ENCODE data around the gene SMPDL3A. TPM values are rescaled to one million over a fixed set of nuclear protein-coding genes. Genes with fewer than 3 reads are reported as not detected.

Gene SMPDL3A
- total and polyA plus RNA-seq, 2 of the 13 experiments (the other 11 are each of a cell fraction or from before 2014, with no cell fraction given): 7.8 to 17.3 TPM

- BruUV-seq (replicated peaks): no TSS peak
- in situ Hi-C loops (cut with HindIII; ENCODE audit: extremely low pct_ligation_motif_present, low pct_unique_long_range_greater_than_20kb) (no loop called here), intact Hi-C loops (cut with micrococcal nuclease; ENCODE audit: unreplicated experiment) (no loop called here)
- no peaks in the 10 kb centered on the region for H3K36me3 ChIP-seq (replicated peaks in 1 of 2; ENCODE audit: control insufficient read depth in 1 of 2, insufficient read depth in 2 of 2, low read length in 2 of 2)
- no peaks in the 10 kb centered on the region for H3K4me1 ChIP-seq (ENCODE audit: insufficient read depth, low read length)
- ATAC-seq (no peak), FAIRE-seq (no peak), DNase-seq (ENCODE audit: low spot score) (no peak)
- H3K9me3 ChIP-seq (ENCODE audit: low read length): no peaks in the 10 kb centered on the region
- H3K79me2 ChIP-seq (ENCODE audit: insufficient read depth, low read length): no peaks in the 10 kb centered on the region
- no peak overlapping the region for H3K27ac ChIP-seq (ENCODE audit: extremely low read length, insufficient read depth, low read length)
- TF ChIP-seq REPIN1 (CRISPR knock-in tag; IDR thresholded peaks at IDR 0.05; ENCODE audit: borderline replicate concordance, low read depth) (no peak), ZBTB37 (CRISPR knock-in tag; IDR thresholded peaks at IDR 0.05) (no peak), ZNF18 (CRISPR knock-in tag; IDR thresholded peaks at IDR 0.05; ENCODE audit: insufficient replicate concordance) (no peak), ADNP (CRISPR knock-in tag; IDR thresholded peaks at IDR 0.05) (no peak), ZSCAN31 (CRISPR knock-in tag; IDR thresholded peaks at IDR 0.05; ENCODE audit: low read depth) (no peak), HINFP (CRISPR knock-in tag; IDR thresholded peaks at IDR 0.05; ENCODE audit: low read depth) (no peak), SRSF4 (IDR thresholded peaks at IDR 0.05; ENCODE audit: low read depth, low read length, poor library complexity, severe bottlenecking) (no peak), SP4 (CRISPR knock-in tag; IDR thresholded peaks at IDR 0.05) (no peak), KLF13 (CRISPR knock-in tag; IDR thresholded peaks at IDR 0.05) (no peak), ZFP1 (CRISPR knock-in tag; IDR thresholded peaks at IDR 0.05) (no peak), NR2F6 (IDR thresholded peaks at IDR 0.05) (no peak), NR2F6 (CRISPR knock-in tag; IDR thresholded peaks at IDR 0.05) (no peak), ZGPAT (CRISPR knock-in tag; IDR thresholded peaks at IDR 0.05) (no peak), HOXA7 (CRISPR knock-in tag; IDR thresholded peaks at IDR 0.05) (no peak), ZFP41 (CRISPR knock-in tag; IDR thresholded peaks at IDR 0.05; ENCODE audit: borderline replicate concordance) (no peak), PLSCR1 (CRISPR knock-in tag; IDR thresholded peaks at IDR 0.05; ENCODE audit: borderline replicate concordance) (no peak), KLF9 (CRISPR knock-in tag; IDR thresholded peaks at IDR 0.05; ENCODE audit: low read depth) (no peak)
- CTCF ChIA-PET (ENCODE audit: low intra/inter-chr PET ratio, low total read pairs): no interaction called here
- POLR2A ChIA-PET: no interaction called here
- no peak overlapping the region for H3K9ac ChIP-seq (ENCODE audit: insufficient read depth, low read depth, low read length)
- H3K4me3 ChIP-seq (replicated peaks in 1 of 3; ENCODE audit: insufficient read depth in 1 of 3, low read depth in 2 of 3, low read length in 3 of 3): no peak overlapping the region
- H4K20me1 ChIP-seq (ENCODE audit: insufficient read depth, low read length): no peaks in the 10 kb centered on the region
- no peak overlapping the region for H3K4me2 ChIP-seq (ENCODE audit: low read depth, low read length)
- WGBS (ENCODE audit: low lambda C conversion rate): 71% methylated on average over 5 of the region's 5 CpGs
- H3K27me3 ChIP-seq (ENCODE audit: control insufficient read depth in 1 of 2, insufficient read depth in 2 of 2, low read length in 2 of 2): peaks cover 0 to 19% of the 10 kb centered on the region in 2 experiments; a peak in 3 of 5 replicates
- no peak overlapping the region for H2AFZ ChIP-seq (ENCODE audit: low read length)
These were observed 10.8 kb upstream of the SMPDL3A start for GRCh38 chr6:122778302-122778701.
